ENCODE data around the gene B3GNT2. TPM values are rescaled to one million over a fixed set of nuclear protein-coding genes. Genes with fewer than 3 reads are reported as not detected.
"Not testable (repeated sequence)": the region's sequence is repeated elsewhere in the genome, so short reads cannot be mapped to it uniquely, and the experiment has no call there.

Gene B3GNT2
- polyA plus RNA-seq, 2 donors, result 13.0 to 13.5 TPM

DNA sequence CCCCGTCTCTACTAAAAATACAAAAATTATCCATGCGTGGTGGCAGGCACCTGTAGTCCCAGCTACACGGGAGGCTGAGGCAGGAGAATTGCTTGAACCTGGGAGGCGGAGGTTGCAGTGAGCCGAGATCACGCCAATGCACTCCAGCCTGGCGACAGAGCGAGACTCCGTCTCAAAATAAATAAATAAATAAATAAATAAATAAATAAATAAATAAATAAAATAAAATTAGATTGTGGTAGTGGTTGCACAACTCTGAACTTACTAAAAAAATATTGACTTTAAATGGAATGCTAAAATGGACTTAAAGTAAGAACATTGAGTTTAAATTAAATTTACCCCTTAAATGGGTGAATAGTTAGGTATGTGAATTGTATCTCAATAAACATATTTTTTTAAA, 35.2 kb upstream of the B3GNT2 start:
- H3K27ac ChIP-seq (ENCODE audit: low read depth in 2 of 2, low read length in 1 of 2); H3K27me3 ChIP-seq (ENCODE audit: control insufficient read depth in 1 of 2, insufficient read depth in 2 of 2, low read length in 2 of 2); H3K4me1 ChIP-seq (ENCODE audit: control insufficient read depth in 2 of 2, insufficient read depth in 2 of 2, low read length in 1 of 2); H3K9me3 ChIP-seq (ENCODE audit: control insufficient read depth in 2 of 2, insufficient read depth in 1 of 2, low read depth in 1 of 2, low read length in 1 of 2); H3K4me3 ChIP-seq (ENCODE audit: low read depth in 1 of 2, low read length in 2 of 2); H3K36me3 ChIP-seq (ENCODE audit: control insufficient read depth in 2 of 2, insufficient read depth in 2 of 2, low read length in 1 of 2): not testable (repeated sequence)
- 97 to 98% methylated on average over 9 of the region's 9 CpGs for WGBS, 2 donors

DNA sequence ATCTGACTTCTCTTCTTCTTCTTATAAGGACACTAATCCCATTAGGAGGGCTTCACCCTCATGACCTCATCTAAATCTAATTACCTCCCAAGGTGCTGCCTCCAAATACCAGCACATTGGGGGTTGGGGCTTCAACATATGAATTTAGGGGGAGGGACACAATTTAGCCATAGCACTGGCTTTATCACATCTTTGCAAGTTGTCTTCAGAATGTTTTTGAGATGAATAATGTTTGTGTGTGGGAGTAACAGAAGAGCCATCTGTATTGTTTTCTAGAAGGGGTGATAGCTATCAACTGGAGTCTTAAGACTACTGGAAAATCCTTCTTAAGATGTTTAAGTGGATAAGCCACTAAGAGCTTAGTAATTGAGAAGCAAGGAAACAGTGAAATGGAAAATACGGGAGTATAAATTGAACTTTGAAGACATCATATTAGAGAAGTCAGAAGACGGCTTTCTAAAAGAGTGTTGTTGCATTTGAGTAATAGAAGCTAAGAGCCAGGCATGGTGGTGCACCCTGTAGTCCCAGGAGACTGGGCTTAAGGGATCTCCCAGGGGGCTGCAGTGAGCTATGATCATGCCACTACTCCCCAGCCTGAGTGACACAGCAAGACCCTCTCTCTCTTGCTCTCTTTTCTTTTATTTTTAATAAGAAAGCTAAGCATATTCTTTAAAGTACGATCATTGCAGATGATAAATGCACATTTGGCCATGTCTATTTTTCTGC, 32.6 kb upstream of the B3GNT2 start:
- 89 to 96% methylated on average over 3 of the region's 3 CpGs for WGBS, 2 donors
- Histone ChIP-seq H3K27ac (ENCODE audit: low read depth in 2 of 2, low read length in 1 of 2) (no peak overlapping the region), H3K4me3 (ENCODE audit: low read depth in 1 of 2, low read length in 2 of 2) (no peak overlapping the region), H3K27me3 (ENCODE audit: control insufficient read depth in 1 of 2, insufficient read depth in 2 of 2, low read length in 2 of 2) (no peaks in the 10 kb centered on the region), H3K4me1 (ENCODE audit: control insufficient read depth in 2 of 2, insufficient read depth in 2 of 2, low read length in 1 of 2) (no peaks in the 10 kb centered on the region), H3K36me3 (ENCODE audit: control insufficient read depth in 2 of 2, insufficient read depth in 2 of 2, low read length in 1 of 2) (no peaks in the 10 kb centered on the region), H3K9me3 (ENCODE audit: control insufficient read depth in 2 of 2, insufficient read depth in 1 of 2, low read depth in 1 of 2, low read length in 1 of 2) (no peaks in the 10 kb centered on the region)

DNA sequence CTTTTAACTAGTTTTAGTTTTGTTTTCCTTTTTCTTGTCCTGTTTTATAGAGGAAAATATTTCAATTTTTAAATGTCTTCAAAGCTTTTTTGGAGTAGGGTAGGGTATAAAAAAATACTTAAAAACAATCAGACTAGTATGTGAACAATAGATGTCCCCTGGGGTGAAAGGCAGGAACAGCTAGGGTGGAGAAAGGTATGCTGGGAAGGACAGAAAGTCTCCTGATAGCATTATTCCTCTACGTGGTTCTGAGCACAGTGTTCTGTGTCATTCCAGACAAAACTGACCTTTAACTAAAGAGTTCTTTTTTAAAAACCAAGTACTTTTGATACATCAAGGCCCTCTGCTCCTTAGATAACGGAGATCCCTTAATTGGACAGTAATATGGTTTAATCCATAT, 32.1 kb upstream of the B3GNT2 start:
- Histone ChIP-seq H3K36me3 (ENCODE audit: control insufficient read depth in 2 of 2, insufficient read depth in 2 of 2, low read length in 1 of 2) (no peaks in the 10 kb centered on the region), H3K9me3 (ENCODE audit: control insufficient read depth in 2 of 2, insufficient read depth in 1 of 2, low read depth in 1 of 2, low read length in 1 of 2) (no peaks in the 10 kb centered on the region), H3K4me1 (ENCODE audit: control insufficient read depth in 2 of 2, insufficient read depth in 2 of 2, low read length in 1 of 2) (no peaks in the 10 kb centered on the region), H3K27me3 (ENCODE audit: control insufficient read depth in 1 of 2, insufficient read depth in 2 of 2, low read length in 2 of 2) (no peaks in the 10 kb centered on the region), H3K4me3 (ENCODE audit: low read depth in 1 of 2, low read length in 2 of 2) (no peak overlapping the region), H3K27ac (ENCODE audit: low read depth in 2 of 2, low read length in 1 of 2) (no peak overlapping the region)
- 59 to 67% methylated on average over 2 of the region's 2 CpGs for WGBS, 2 donors

DNA sequence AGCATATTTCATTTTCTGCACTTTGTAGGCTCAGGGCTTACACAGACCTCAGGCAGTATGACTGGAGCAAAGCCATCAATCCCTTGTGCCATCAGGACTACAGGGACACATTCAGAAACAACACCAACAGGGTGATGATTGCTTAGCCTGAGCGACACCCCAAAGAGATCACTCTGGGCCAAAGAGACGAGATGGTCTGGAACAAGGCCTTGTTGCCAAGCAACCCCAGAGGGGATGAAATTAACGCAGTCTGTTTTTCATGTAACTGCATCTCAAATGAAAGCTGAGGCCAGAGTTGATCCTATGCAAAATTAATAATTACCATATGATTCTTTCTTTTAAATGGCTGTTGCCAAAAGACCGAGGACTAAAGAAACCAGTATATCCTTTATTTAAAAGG, 20.2 kb upstream of the B3GNT2 start:
- no peaks in the 10 kb centered on the region for H3K27me3 ChIP-seq (ENCODE audit: control insufficient read depth in 1 of 2, insufficient read depth in 2 of 2, low read length in 2 of 2)
- 76 to 78% methylated on average over 4 of the region's 4 CpGs for WGBS, 2 donors
- no peaks in the 10 kb centered on the region for H3K36me3 ChIP-seq (ENCODE audit: control insufficient read depth in 2 of 2, insufficient read depth in 2 of 2, low read length in 1 of 2)
- no peaks in the 10 kb centered on the region for H3K9me3 ChIP-seq (ENCODE audit: control insufficient read depth in 2 of 2, insufficient read depth in 1 of 2, low read depth in 1 of 2, low read length in 1 of 2)
- H3K4me3 ChIP-seq (ENCODE audit: low read depth in 1 of 2, low read length in 2 of 2), result no peak overlapping the region
- no peaks in the 10 kb centered on the region for H3K4me1 ChIP-seq (ENCODE audit: control insufficient read depth in 2 of 2, insufficient read depth in 2 of 2, low read length in 1 of 2)
- no peak overlapping the region for H3K27ac ChIP-seq (ENCODE audit: low read depth in 2 of 2, low read length in 1 of 2)

DNA sequence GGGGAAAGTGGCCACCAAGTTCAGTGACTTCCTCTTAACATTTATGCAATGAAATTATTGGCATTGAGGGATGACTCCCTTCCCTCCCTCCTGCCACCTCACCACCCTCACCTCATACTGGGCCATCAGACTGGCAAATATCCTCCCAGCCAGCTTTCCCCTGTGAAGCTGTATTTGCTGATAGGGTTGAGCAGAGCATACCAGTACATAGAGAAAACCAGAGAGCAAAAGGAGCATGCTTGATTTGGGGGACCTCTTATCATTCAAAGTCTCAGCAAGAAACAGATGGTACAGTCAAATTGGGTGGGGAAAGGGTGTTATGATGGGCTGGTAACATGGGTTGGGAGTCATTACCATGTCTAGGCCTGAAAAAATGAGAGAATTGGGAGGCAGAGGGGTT, 19.1 kb upstream of the B3GNT2 start:
- no peaks in the 10 kb centered on the region for H3K27me3 ChIP-seq (ENCODE audit: control insufficient read depth in 1 of 2, insufficient read depth in 2 of 2, low read length in 2 of 2)
- H3K9me3 ChIP-seq (ENCODE audit: control insufficient read depth in 2 of 2, insufficient read depth in 1 of 2, low read depth in 1 of 2, low read length in 1 of 2), result no peaks in the 10 kb centered on the region
- no peak overlapping the region for H3K27ac ChIP-seq (ENCODE audit: low read depth in 2 of 2, low read length in 1 of 2)
- no peaks in the 10 kb centered on the region for H3K36me3 ChIP-seq (ENCODE audit: control insufficient read depth in 2 of 2, insufficient read depth in 2 of 2, low read length in 1 of 2)
- no peaks in the 10 kb centered on the region for H3K4me1 ChIP-seq (ENCODE audit: control insufficient read depth in 2 of 2, insufficient read depth in 2 of 2, low read length in 1 of 2)
- no peak overlapping the region for H3K4me3 ChIP-seq (ENCODE audit: low read depth in 1 of 2, low read length in 2 of 2)

DNA sequence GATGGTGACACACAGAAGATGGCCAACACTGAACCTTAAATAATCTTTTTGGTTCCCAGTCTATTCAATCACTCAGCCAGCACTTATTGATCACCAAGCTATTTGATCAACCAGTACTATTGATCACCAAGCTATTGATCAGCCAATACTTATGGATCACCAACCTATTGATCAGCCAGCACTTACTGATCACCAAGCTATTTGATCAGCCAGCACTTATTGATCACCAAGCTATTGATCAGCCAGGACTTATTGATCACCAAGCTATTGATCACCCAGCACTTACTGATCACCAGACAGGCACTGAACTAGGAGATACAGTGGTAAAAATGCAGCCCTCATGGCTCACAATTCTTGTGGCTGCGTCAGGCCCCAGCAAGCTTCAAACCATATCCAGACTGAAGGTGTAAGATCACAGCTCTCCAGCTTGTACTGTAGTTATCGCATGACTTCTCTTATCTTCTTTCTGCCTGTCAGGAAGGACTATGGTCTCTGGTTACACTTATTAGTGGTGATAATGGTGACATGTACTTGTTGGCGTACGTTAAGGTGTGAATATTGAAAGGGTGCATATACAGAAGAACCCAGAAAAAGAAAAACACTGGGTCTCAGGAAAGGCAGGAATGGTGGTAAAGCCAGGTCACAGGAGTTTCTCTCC, 18.4 kb upstream of the B3GNT2 start:
- 81 to 97% methylated on average over 4 of the region's 4 CpGs for WGBS, 2 donors
- no peaks in the 10 kb centered on the region for H3K4me1 ChIP-seq (ENCODE audit: control insufficient read depth in 2 of 2, insufficient read depth in 2 of 2, low read length in 1 of 2)
- H3K27ac ChIP-seq (ENCODE audit: low read depth in 2 of 2, low read length in 1 of 2), result no peak overlapping the region
- no peak overlapping the region for H3K4me3 ChIP-seq (ENCODE audit: low read depth in 1 of 2, low read length in 2 of 2)
- H3K27me3 ChIP-seq (ENCODE audit: control insufficient read depth in 1 of 2, insufficient read depth in 2 of 2, low read length in 2 of 2), result no peaks in the 10 kb centered on the region
- H3K36me3 ChIP-seq (ENCODE audit: control insufficient read depth in 2 of 2, insufficient read depth in 2 of 2, low read length in 1 of 2), result no peaks in the 10 kb centered on the region
- H3K9me3 ChIP-seq (ENCODE audit: control insufficient read depth in 2 of 2, insufficient read depth in 1 of 2, low read depth in 1 of 2, low read length in 1 of 2), result no peaks in the 10 kb centered on the region

DNA sequence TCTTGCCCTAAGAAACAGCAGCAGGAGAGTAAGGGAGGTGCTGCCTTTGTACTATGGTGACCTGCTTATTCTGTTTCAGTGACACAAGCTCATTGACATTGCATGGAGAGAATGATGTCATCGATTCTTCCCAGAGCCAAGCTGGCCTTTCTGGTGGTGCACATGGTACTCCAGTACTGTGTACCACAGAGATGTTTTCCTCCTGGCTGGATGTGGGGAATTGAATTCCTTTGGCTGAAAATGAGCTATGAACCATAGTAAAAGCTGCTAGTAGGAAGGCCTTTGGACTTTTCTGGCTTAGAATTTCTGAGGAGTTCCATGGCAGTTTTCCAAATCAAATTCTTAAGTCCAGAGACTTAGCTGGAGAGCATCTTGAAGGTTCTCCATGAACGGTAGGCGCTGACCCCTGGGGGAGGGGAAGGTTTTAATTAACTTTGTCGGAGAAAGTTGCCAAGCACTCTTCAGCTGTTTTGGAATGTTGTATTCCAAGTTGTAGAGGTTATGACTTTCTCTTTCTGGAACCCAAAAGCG, 17.1 kb upstream of the B3GNT2 start:
- no peaks in the 10 kb centered on the region for H3K27me3 ChIP-seq (ENCODE audit: control insufficient read depth in 1 of 2, insufficient read depth in 2 of 2, low read length in 2 of 2)
- H3K27ac ChIP-seq (ENCODE audit: low read depth in 2 of 2, low read length in 1 of 2), result no peak overlapping the region
- WGBS, 2 donors, result 66 to 72% methylated on average over 5 of the region's 5 CpGs
- no peaks in the 10 kb centered on the region for H3K9me3 ChIP-seq (ENCODE audit: control insufficient read depth in 2 of 2, insufficient read depth in 1 of 2, low read depth in 1 of 2, low read length in 1 of 2)
- no peak overlapping the region for H3K4me3 ChIP-seq (ENCODE audit: low read depth in 1 of 2, low read length in 2 of 2)
- no peaks in the 10 kb centered on the region for H3K4me1 ChIP-seq (ENCODE audit: control insufficient read depth in 2 of 2, insufficient read depth in 2 of 2, low read length in 1 of 2)
- H3K36me3 ChIP-seq (ENCODE audit: control insufficient read depth in 2 of 2, insufficient read depth in 2 of 2, low read length in 1 of 2), result no peaks in the 10 kb centered on the region

DNA sequence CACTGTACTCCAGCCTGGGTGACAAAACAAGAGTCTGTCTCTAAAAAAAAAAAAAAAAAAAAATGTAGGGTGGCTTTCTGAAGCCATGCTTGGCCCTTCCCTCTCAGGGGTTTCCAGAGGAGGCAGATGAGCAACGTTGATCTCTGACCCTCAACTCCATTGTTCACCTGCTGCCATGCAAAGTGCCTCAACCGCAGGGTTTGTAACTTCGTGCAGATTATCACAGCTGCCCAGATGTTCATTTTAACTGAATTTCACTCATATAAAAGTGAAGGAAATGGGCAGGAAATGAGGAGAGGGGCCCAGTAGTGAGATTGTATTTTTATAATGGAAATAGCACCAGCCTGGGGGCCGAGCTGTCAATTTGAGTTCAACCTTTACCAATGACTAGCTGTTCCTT, 14.9 kb upstream of the B3GNT2 start:
- Histone ChIP-seq H3K4me1 (ENCODE audit: control insufficient read depth in 2 of 2, insufficient read depth in 2 of 2, low read length in 1 of 2) (no peaks in the 10 kb centered on the region), H3K36me3 (ENCODE audit: control insufficient read depth in 2 of 2, insufficient read depth in 2 of 2, low read length in 1 of 2) (no peaks in the 10 kb centered on the region), H3K27me3 (ENCODE audit: control insufficient read depth in 1 of 2, insufficient read depth in 2 of 2, low read length in 2 of 2) (no peaks in the 10 kb centered on the region), H3K27ac (ENCODE audit: low read depth in 2 of 2, low read length in 1 of 2) (no peak overlapping the region), H3K4me3 (ENCODE audit: low read depth in 1 of 2, low read length in 2 of 2) (no peak overlapping the region), H3K9me3 (ENCODE audit: control insufficient read depth in 2 of 2, insufficient read depth in 1 of 2, low read depth in 1 of 2, low read length in 1 of 2) (no peaks in the 10 kb centered on the region)
- 66 to 71% methylated on average over 4 of the region's 4 CpGs for whole genome bisulfite sequencing, 2 donors

DNA sequence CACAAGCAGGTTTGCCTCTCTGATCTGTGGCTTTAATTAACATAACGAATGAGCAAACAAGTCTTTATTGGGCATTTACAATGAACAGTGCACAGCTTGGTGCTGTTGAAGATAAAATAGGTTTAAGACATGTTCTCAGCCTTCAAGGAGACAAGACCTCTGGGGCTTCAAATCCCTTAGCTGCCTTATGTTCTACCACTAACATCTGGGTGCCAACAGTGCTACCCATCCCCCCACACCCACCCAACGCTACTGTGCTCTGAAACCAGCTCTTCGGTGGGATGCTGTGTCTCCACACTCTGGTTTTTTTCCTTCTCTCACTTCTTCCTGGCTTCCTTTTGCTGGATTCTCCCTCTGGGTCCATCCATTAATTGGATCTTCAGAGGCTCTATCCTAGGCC, 14.1 kb upstream of the B3GNT2 start:
- H3K36me3 ChIP-seq (ENCODE audit: control insufficient read depth in 2 of 2, insufficient read depth in 2 of 2, low read length in 1 of 2), result no peaks in the 10 kb centered on the region
- H3K27ac ChIP-seq (ENCODE audit: low read depth in 2 of 2, low read length in 1 of 2), result no peak overlapping the region
- H3K4me1 ChIP-seq (ENCODE audit: control insufficient read depth in 2 of 2, insufficient read depth in 2 of 2, low read length in 1 of 2), result no peaks in the 10 kb centered on the region
- H3K27me3 ChIP-seq (ENCODE audit: control insufficient read depth in 1 of 2, insufficient read depth in 2 of 2, low read length in 2 of 2), result no peaks in the 10 kb centered on the region
- H3K4me3 ChIP-seq (ENCODE audit: low read depth in 1 of 2, low read length in 2 of 2), result no peak overlapping the region
- 85 to 86% methylated on average over 3 of the region's 3 CpGs for WGBS, 2 donors
- no peaks in the 10 kb centered on the region for H3K9me3 ChIP-seq (ENCODE audit: control insufficient read depth in 2 of 2, insufficient read depth in 1 of 2, low read depth in 1 of 2, low read length in 1 of 2)

All from esophagus (tissue), 2 donors.